Measurements from ENCODE around the gene CA10.

GRCh38 chr17:51767287-51767686 is 391.2 kb downstream of the CA10 start:
- TF ChIP-seq, protein P1, sequence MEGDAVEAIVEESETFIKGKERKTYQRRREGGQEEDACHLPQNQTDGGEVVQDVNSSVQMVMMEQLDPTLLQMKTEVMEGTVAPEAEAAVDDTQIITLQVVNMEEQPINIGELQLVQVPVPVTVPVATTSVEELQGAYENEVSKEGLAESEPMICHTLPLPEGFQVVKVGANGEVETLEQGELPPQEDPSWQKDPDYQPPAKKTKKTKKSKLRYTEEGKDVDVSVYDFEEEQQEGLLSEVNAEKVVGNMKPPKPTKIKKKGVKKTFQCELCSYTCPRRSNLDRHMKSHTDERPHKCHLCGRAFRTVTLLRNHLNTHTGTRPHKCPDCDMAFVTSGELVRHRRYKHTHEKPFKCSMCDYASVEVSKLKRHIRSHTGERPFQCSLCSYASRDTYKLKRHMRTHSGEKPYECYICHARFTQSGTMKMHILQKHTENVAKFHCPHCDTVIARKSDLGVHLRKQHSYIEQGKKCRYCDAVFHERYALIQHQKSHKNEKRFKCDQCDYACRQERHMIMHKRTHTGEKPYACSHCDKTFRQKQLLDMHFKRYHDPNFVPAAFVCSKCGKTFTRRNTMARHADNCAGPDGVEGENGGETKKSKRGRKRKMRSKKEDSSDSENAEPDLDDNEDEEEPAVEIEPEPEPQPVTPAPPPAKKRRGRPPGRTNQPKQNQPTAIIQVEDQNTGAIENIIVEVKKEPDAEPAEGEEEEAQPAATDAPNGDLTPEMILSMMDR (IDR thresholded peaks at IDR 0.05; ENCODE audit: insufficient read depth, low read length, poor library complexity, severe bottlenecking), result no peak
- no peak for TF ChIP-seq EZH2phosphoT487 (conservative IDR thresholded peaks at IDR 0.05; ENCODE audit: low read length)

All from SU-DHL-6 (cell line).